ENCODE measurements around the gene PROM1. TPM values are rescaled to one million over a fixed set of nuclear protein-coding genes. Genes with fewer than 3 reads are reported as not detected.
A peak's percentile ranks its signal among the peaks of the same experiment; 100 is the strongest.

PROM1 gene
- total RNA-seq, 1 donor from 2014 or later = not detected

DNA sequence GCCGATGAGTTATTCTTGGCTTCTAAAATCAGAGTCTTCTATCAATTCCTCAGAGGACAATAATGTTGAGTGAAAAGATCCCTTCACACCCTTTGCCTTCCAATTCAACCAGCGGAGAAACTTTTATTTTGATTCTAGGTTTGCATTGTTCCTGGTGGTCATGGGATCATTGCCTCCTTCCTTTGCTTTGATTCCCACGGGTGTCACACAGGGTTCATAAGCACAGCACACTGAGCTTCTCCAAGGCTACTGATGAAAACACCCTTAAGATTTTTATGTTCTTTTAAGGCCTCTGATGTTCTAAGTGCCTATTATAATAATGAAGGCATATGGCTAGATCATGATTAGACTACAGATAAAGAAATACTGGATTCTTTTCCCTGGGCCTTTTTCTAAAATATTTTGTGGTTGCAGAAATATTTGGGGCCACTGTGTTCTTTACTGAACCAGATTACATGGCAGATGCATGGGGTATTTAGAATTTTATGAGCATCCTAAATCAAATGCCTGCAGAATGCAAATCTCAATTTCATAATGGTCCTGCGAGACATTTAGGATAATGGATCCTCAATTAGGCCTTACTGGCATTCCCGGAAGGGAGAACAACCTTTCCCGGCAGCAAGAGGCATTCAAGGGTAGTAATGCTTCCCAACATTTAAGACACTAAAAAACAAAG lies 76.9 kb downstream of the PROM1 start:
- Histone ChIP-seq H3K9me3 (no peaks in the 10 kb centered on the region), H3K4me3 (no peak overlapping the region), H3K27me3 (no peaks in the 10 kb centered on the region), H3K36me3 (no peaks in the 10 kb centered on the region), H3K4me1 (no peaks in the 10 kb centered on the region), H3K27ac (no peak overlapping the region)
- DNase-seq (ENCODE audit: extremely low spot score in 2 of 2) = no peak
- intact Hi-C loops (cut with DNase I) = no loop called here
- TF ChIP-seq CTCF (IDR thresholded peaks at IDR 0.05) (no peak), POLR2AphosphoS5 (IDR thresholded peaks at IDR 0.05; ENCODE audit: insufficient read depth in 1 of 2, low read depth in 1 of 2) (no peak), POLR2A (IDR thresholded peaks at IDR 0.05) (no peak)

DNA sequence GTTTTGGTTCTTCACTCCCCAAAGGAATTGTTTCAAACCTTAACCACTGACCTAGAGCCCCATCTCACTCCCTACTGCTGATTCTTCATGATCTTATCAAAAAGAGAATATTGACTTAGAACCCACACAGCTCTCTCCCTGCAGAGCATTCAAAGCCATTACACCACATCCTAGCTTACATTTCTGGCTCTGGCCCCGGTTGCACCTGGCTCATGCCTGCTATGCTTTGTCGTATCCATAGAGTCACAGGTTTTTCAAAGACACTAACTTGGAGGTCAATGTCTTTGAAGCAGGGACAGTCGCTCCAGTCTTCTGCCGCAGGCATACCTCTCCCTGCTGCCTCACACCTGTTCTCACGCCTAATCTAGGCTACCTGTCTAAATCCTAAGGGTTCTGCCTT lies 78.1 kb downstream of the PROM1 start:
- no peak for TF ChIP-seq POLR2AphosphoS5 (IDR thresholded peaks at IDR 0.05; ENCODE audit: insufficient read depth in 1 of 2, low read depth in 1 of 2)
- no peak for TF ChIP-seq CTCF (IDR thresholded peaks at IDR 0.05)
- TF ChIP-seq POLR2A (IDR thresholded peaks at IDR 0.05) = no peak
- Histone ChIP-seq H3K9me3 (no peaks in the 10 kb centered on the region), H3K36me3 (no peaks in the 10 kb centered on the region), H3K27me3 (no peaks in the 10 kb centered on the region), H3K4me3 (no peak overlapping the region), H3K4me1 (peaks cover 5% of the 10 kb centered on the region), H3K27ac (no peak overlapping the region)
- DNase-seq (ENCODE audit: extremely low spot score in 2 of 2) = no peak
- intact Hi-C loops (cut with DNase I) = no loop called here

DNA sequence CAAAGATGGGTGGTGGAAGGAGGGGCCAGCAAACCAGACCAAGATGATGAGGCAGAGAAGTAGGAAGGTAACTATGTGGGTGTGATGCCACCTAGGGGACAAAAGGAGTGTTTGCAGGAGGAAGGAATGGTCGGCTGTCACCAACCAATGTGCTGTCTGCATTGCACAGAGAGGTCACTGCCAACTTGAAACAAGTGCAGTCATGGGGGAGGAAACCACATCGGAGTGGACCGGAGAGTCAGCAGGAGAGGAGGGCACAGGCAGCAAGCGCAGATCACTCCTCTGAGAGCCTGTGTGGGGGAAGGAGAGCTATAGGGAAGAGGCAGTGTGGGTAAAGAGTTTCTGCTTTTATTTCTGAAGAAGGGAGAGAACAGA lies 82.4 kb downstream of the PROM1 start:
- intact Hi-C loops (cut with DNase I) = no loop called here
- no peaks in the 10 kb centered on the region for H3K36me3 ChIP-seq
- TF ChIP-seq CTCF (IDR thresholded peaks at IDR 0.05) (peak; percentile 12 to 86 (median 70)), POLR2AphosphoS5 (IDR thresholded peaks at IDR 0.05; ENCODE audit: insufficient read depth in 1 of 2, low read depth in 1 of 2) (no peak)

DNA sequence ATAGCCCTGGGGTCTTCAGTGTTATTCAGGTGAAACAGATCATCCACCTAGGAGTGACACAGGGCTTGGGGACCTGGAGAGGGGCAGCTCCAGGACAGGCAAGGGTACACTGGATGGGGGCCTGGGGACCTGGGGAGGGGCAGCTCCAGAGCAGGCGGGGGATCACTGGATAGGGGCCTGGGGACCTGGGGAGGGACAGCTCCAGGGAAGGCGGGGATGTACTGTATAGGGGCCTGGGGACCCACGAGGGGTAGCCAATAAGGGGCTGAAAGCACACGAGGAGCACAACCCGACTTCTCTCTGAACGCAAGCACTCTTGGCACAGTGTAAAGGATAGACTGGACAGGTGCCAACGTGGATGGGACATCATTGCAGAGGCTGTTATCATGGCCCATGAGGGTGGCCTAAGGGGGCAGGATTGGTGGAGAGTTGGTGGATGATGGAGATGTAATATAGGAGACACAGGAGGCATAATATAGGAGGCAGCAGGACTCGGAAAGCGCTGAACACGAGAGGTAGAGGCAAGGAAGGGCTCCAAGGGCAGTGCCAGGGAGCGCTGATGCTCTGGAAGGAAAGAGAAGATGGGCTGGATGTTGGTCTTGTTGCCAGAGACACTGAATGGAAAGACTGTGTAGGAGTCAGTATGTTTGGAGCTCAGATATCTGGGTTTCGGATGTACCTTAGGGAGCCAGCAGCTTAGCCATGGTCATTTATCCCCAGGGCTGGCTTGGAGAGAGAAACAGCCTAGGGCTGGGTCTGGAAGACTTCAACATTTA lies 82.9 kb downstream of the PROM1 start:
- TF ChIP-seq POLR2AphosphoS5 (IDR thresholded peaks at IDR 0.05; ENCODE audit: insufficient read depth in 1 of 2, low read depth in 1 of 2) = no peak
- TF ChIP-seq CTCF (IDR thresholded peaks at IDR 0.05) = no peak
- no peak for TF ChIP-seq POLR2A (IDR thresholded peaks at IDR 0.05)
- Histone ChIP-seq H3K36me3 (no peaks in the 10 kb centered on the region), H3K9me3 (no peaks in the 10 kb centered on the region), H3K27ac (no peak overlapping the region), H3K27me3 (no peaks in the 10 kb centered on the region), H3K4me3 (no peak overlapping the region), H3K4me1 (peaks cover 5% of the 10 kb centered on the region)
- intact Hi-C loops (cut with DNase I) = no loop called here
- DNase-seq (ENCODE audit: extremely low spot score in 2 of 2) = no peak

More for the DNA sequence above, 82.4 kb downstream of the PROM1 start:
- Histone ChIP-seq H3K9me3 (no peaks in the 10 kb centered on the region), H3K27ac (no peak overlapping the region), H3K4me1 (peaks cover 5% of the 10 kb centered on the region), H3K27me3 (no peaks in the 10 kb centered on the region), H3K4me3 (no peak overlapping the region)
- no peak for DNase-seq (ENCODE audit: extremely low spot score in 2 of 2)

GRCh38 chr4:15996773-15997172 lies 87.0 kb downstream of the PROM1 start:
- no peak for DNase-seq (ENCODE audit: extremely low spot score in 2 of 2)
- peaks cover 5% of the 10 kb centered on the region for H3K4me1 ChIP-seq
- no peaks in the 10 kb centered on the region for H3K9me3 ChIP-seq
- intact Hi-C loops (cut with DNase I) = no loop called here
- TF ChIP-seq CTCF (IDR thresholded peaks at IDR 0.05) (no peak), POLR2AphosphoS5 (IDR thresholded peaks at IDR 0.05; ENCODE audit: insufficient read depth in 1 of 2, low read depth in 1 of 2) (no peak), POLR2A (IDR thresholded peaks at IDR 0.05) (no peak)
- no peaks in the 10 kb centered on the region for H3K27me3 ChIP-seq
- H3K27ac ChIP-seq = no peak overlapping the region
- no peak overlapping the region for H3K4me3 ChIP-seq
- H3K36me3 ChIP-seq = no peaks in the 10 kb centered on the region
